Activated gamma-delta T cell (primary cell): ENCODE data around the gene POP4.

ENCODE experiments used
- DNase-seq: peaks from one replicate; lab custom pipeline; 2025; lab: John Stamatoyannopoulos, UW

The POP4 gene

DNA sequence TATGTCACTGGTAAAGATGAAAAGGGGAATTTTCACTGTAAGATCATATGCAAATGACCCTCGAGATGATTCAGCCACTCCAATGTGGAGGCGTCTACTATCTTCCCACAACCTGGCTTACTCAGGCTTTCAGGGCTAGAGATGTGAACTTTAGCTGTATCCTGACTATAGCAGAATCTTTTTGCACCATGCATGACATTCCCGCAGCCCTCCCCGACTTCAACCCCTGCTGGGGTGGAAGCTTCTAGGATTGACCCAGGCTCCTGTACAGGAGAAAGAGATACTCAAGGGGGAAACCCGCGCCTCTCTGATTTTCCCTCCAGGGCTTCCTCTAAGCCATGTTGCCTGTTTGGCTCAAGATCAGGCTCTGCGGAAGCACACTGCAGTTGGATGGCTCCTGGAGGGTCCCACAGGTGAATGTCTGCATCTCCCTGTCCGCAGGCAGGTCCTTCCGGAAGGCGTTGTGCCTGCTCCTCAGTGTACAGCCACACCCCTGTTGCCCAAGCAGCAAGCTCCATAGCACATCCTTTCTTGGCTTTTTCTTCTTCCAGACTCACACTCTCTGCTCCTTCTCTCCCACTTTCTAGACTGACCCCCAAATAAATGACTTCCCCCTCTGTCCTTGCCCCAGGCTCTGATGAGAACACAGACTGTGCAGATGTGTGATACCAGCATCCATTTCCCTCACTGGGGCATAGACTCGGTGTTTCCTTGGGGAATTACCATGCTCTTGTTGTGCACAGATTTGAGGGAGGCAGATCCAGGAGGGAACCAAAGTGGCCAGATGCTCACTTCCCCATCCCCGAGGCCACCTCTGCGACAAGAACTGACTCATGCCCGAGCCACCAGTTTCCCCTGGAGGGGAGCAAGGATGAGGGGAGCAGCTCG lies 29.1 kb upstream of the POP4 start:
- no peak for DNase-seq

GRCh38 chr19:29577649-29577963 lies 28.5 kb upstream of the POP4 start:
- DNase-seq, result no peak

DNA sequence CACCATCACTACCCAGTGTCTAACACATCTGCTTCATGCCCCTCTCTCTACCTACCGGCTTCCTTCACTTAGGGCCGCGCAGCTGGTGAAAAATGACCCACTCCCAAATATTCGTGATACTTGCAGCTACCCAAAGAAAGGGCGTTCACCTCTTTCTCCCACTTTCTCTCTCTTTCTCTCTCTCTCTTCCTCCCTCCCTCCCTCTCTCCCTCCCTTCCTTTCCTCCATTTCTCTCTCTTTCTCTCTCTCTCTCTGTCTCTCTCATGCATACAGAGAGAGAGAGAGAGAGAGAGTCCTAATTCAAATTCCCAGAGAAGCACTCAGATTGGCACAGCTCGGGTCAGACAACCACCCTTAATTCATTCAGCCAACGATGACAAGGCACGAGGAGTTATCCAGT lies 27.7 kb upstream of the POP4 start:
- no peak for DNase-seq

DNA sequence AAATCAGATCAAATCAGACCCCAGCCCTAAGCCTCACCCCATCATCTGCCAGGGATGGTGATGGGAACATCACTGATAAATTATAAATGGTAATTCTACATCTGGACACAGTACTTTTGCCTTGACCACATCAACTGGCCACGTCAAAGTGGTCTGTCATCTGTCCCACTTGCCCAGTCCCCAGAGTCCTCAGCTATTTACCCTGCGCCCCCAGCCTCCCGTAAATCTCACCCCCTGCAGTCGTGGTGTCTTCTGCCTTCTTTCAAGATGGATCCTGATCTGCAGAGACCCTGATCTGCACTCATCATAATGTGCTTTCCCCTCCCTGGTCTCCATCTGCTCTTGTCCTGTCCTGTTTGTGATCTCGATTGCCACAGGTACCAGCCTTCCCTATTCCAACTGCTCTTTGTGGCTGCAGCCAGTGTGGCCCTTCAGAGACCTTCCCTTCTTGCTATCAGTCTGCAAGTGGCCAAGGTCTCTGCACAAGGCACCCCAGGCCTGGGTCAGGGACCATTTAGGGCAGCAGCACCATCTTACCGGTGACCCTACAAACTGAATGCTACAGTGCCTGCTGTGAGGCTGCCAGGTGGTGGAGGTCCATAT lies 26.7 kb upstream of the POP4 start:
- no peak for DNase-seq

DNA sequence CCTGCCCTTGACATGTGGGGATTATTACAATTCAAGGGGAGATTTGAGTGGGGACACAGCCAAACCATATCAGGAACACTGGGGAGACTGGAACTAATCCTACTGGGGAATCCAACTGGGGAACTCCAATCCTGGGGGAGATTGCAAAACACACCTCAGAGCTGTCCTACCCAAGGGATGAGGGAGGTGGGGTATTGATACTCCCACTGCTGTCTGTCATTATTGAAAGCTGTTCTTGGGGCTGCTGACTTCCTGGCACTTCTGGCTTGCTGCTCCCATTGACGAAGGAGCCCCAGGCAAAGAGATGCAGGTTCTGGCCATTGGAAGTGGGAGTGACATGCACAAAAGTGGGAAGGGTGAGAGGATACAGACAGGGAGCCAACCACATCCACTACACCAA lies 24.7 kb upstream of the POP4 start:
- DNase-seq, result no peak

- DNase-seq, result no peak
These were observed 22.7 kb upstream of the POP4 start for GRCh38 chr19:29583196-29583999.

DNA sequence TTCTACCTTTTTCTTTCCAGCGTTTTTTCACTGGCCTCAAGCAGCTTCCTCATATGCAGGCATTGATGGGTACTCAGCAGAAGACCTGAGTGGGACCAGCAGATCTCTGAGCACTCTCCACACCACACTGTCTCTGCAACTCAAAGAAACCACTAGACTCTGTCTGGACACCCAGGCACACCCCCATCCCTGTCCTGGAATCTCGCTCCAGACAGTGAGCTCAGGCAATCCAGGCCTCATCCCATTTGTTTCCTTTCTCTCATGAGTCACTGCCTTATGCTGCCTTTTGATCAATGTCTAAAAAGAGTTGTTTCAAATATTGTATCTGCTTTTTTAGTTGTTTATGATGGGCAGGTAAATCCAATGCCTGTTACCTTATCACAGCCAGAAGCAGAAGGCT lies 19.7 kb upstream of the POP4 start:
- no peak for DNase-seq

- DNase-seq, result no peak
These were observed 19.0 kb upstream of the POP4 start for GRCh38 chr19:29587059-29587458.

- no peak for DNase-seq
These were observed 18.5 kb upstream of the POP4 start for GRCh38 chr19:29587518-29587986.

DNA sequence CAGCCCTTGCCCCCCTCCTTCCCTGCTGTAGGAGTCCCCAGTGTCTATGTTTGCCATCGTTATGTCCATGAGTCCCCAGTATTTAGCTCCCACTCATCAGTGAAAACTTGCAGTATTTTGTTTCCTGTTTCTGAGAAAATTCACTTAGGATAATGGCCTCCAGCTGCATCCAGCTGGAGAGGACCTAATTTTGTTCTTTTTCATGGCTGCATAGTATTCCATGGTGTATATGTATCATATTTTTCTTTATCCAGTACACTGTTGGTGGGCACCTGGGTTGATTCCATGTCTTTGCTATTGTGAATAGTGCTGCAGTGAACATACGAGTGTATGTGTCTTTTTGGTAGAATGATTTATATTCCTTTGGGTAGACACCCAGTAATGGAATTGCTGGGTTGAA lies 18.0 kb upstream of the POP4 start:
- DNase-seq, result no peak

DNA sequence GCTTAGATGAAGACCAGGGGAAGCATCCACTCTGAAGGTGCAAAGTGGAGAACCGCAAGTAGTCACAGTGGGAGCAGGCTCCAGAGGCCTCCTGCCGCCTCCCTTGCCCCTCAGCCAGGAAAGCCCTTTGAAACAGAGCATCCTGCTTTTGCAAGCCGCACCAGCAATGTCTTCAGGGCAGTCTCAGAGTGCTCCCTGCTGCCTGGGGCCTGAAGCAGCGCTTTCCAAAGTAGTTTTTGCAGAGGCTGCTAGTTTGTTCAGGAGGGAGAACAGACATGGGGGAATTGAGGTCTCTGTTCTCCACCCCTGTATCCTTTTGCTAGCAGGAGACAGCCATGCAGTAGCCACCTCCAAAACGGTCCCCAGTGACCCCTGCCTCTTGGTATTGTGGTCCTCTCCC lies 15.8 kb upstream of the POP4 start:
- no peak for DNase-seq

DNA sequence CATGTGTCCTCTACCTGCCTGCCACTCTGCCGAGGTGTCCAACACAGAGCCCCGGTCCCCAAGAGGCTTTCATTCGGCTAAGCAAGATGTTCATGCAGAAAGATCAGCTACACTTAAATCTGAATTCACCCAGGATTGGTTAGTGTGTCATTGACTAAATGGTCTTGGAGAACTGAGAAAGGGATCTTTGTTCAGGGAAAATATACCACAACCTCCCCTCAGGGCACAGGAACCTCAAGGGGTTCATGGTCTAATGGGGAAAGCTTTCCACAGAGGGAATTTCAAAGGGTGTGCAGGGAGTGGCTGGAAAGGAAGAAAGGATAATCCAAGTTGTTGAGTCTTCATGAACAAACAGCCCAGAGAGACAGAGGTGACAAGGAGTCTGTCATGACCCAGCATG lies 14.4 kb upstream of the POP4 start:
- no peak for DNase-seq

- DNase-seq, result no peak
These were observed 12.2 kb upstream of the POP4 start for GRCh38 chr19:29593869-29594268.

- DNase-seq, result no peak
These were observed 9.9 kb upstream of the POP4 start for GRCh38 chr19:29596080-29596727.

- no peak for DNase-seq
These were observed 9.1 kb upstream of the POP4 start for GRCh38 chr19:29596885-29597525.

DNA sequence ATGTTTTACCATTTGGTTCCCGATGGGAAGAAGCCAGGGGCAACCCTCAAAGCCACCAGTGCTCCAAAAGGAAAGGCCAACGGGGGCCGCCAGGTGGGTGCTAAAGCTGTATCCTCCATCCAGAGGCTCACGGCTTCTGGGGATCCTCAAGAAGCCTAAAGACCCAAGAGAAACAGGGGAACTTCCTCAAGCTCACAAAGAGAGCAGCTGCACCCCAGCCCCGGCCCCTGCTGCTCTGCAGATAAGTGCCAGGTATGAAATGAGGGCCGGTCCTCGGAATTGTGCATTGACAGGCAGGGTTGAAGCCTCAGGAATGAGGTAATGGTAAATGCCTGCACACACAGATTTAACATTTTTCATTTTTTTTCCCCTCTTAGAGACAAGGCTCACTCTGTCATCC lies 8.0 kb upstream of the POP4 start:
- DNase-seq, result no peak

DNA sequence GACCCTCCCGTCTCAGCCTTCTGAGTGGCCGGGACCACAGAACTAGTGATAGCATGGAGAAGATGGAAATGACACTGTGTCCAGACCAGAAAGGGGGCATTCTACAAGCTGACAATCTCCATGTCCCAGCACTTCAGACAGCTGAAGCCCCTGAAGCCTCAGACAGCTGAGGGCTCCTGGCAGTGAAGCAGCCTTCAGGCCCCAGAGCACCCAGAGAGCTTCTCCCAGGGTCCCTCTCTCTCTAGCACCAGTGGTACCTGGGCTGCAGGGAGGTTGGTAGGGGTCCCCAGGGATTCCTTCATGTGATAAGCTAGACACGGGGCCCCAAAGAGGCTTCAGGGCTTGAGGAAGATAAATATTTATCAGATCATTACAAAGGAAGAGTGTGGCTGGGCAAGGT lies 7.6 kb upstream of the POP4 start:
- DNase-seq, result no peak

- no peak for DNase-seq
These were observed 2.8 kb upstream of the POP4 start for GRCh38 chr19:29603308-29603707.

DNA sequence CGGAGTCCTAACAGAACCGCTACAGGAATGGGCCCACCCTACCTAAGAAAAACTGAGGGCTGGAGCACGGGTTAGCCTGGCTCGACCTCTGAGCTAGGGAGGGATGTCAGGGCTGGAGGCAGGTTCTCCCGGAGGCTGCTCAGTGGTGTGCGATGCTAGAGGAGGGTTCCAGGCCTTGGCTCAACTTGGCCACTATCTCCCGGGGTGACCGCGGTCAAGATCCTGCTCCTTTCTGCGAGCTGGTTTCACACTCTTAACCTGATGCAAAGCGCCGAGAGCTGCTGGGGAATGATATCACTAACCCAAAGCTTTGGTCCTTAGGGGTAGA lies 301 bp downstream of the POP4 start:
- no peak for DNase-seq

GRCh38 chr19:29609636-29610035 lies 3.6 kb downstream of the POP4 start:
- DNase-seq, result no peak

DNA sequence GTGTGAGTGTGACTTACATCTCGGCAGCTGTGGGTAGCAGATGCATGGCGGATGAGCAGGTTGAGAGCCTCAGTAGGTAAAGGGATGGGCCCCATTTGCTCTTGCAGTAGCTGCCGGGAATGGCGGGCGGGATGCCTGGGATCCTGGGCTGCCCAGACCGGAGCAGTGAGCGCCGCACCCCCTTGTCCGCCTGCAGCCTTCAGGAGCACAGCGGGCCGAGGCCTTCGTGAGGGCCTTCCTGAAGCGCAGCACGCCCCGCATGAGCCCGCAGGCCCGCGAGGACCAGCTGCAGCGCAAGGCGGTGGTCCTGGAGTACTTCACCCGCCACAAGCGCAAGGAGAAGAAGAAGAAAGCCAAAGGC lies 4.1 kb downstream of the POP4 start:
- no peak for DNase-seq
